Keratinocyte (primary cell): ENCODE measurements around the gene GLIS2. TPM values are rescaled to one million over a fixed set of nuclear protein-coding genes. Genes with fewer than 3 reads are reported as not detected.
A peak's percentile ranks its signal among the peaks of the same experiment; 100 is the strongest.

Experiments
- DNase-seq: peaks from one replicate; pipeline ENCODE4 v3.0.0-alpha.2; 2011; ENCODE audit warnings: low read depth, missing footprints, low spot score
- FAIRE-seq: peaks from 2 replicates; lab custom pipeline; 2011; peaks lifted over from hg19 to GRCh38; lab: Jason Lieb, UNC
- H2AFZ ChIP-seq: 2 replicates; pipeline ENCODE4 v1.6.0; 2012; ENCODE audit warnings: low read length, control low read depth, inconsistent platforms; ENCODE audit not compliant: control insufficient read depth
- H3K27ac ChIP-seq: 2 replicates; pipeline ENCODE4 v1.5.1; 2011; ENCODE audit warnings: low read length; ENCODE audit not compliant: control insufficient read depth, insufficient read depth
- H3K27me3 ChIP-seq: 3 replicates; pipeline ENCODE4 v1.6.0; 2011; ENCODE audit warnings: low read length; ENCODE audit not compliant: control insufficient read depth, insufficient read depth; ENCODE audit errors: extremely low read depth
- H3K36me3 ChIP-seq, 2 experiments: 2 replicates in 1 of 2; 3 replicates in 1 of 2; pipeline ENCODE4 v1.5.1; 2011; ENCODE audit warnings: low read length in 2 of 2, mild to moderate bottlenecking in 1 of 2; ENCODE audit not compliant: control insufficient read depth in 2 of 2, insufficient read depth in 2 of 2; ENCODE audit errors: extremely low read depth in 1 of 2
- H3K4me1 ChIP-seq: 3 replicates; pipeline ENCODE4 v1.5.1; 2011; ENCODE audit warnings: low read length; ENCODE audit not compliant: control insufficient read depth, insufficient read depth; ENCODE audit errors: extremely low read depth
- H3K4me2 ChIP-seq: 3 replicates; pipeline ENCODE4 v1.6.0; 2011; ENCODE audit warnings: low read depth, low read length; ENCODE audit not compliant: control insufficient read depth, insufficient read depth; ENCODE audit errors: extremely low read depth
- H3K4me3 ChIP-seq, 3 experiments: fragments of 200-600 bp in 1 of 3; sonication (generic) in 1 of 3; 2 replicates in 2 of 3; 3 replicates in 1 of 3; pipeline ENCODE4 v1.5.1; 2011 to 2016; ENCODE audit warnings: low read length in 3 of 3, mild to moderate bottlenecking in 3 of 3, control low read depth in 2 of 3, inconsistent platforms in 1 of 3, low read depth in 1 of 3, mixed read lengths in 1 of 3, mixed run types in 1 of 3, moderate library complexity in 1 of 3; ENCODE audit not compliant: control insufficient read depth in 2 of 3, insufficient read depth in 2 of 3; ENCODE audit errors: extremely low read depth in 1 of 3
- H3K79me2 ChIP-seq: 2 replicates; pipeline ENCODE4 v1.6.0; 2012; ENCODE audit warnings: low read length; ENCODE audit not compliant: control insufficient read depth, insufficient read depth
- H3K9ac ChIP-seq: 3 replicates; pipeline ENCODE4 v1.6.0; 2011; ENCODE audit warnings: low read length; ENCODE audit not compliant: control insufficient read depth, insufficient read depth; ENCODE audit errors: extremely low read depth
- H3K9me1 ChIP-seq: 3 replicates; pipeline ENCODE4 v1.6.0; 2011; ENCODE audit warnings: low read length; ENCODE audit not compliant: control insufficient read depth, insufficient read depth; ENCODE audit errors: extremely low read depth
- H3K9me3 ChIP-seq: 2 replicates; pipeline ENCODE4 v1.5.1; 2012; ENCODE audit warnings: low read depth, low read length; ENCODE audit not compliant: control insufficient read depth
- H4K20me1 ChIP-seq: 3 replicates; pipeline ENCODE4 v1.6.0; 2011; ENCODE audit warnings: low read length; ENCODE audit not compliant: control insufficient read depth, insufficient read depth; ENCODE audit errors: extremely low read depth
- EZH2 ChIP-seq: IDR thresholded peaks from one replicate; pipeline ENCODE4 v1.6.1; 2012; ENCODE audit warnings: inconsistent platforms, mild to moderate bottlenecking, low read length, moderate library complexity
- dilution Hi-C: fragments of 300-500 bp; cut with MboI; formaldehyde crosslinking; loops from one replicate; pipeline ENCODE4 v1.7.0; 2020; ENCODE audit warnings: low sequenced_read_pairs; ENCODE audit not compliant: extremely low pct_ligation_motif_present
- polyA plus RNA-seq, 5 experiments: library from polyadenylated mRNA; depleted of rRNA in 3 of 5; stranded (reverse) in 3 of 5; stranded (forward) in 1 of 5; unstranded in 1 of 5; fragments of >200 nt; gene quantifications; 1 replicate in 1 of 5; 2 replicates in 3 of 5; 3 replicates in 1 of 5; pipeline versions ENCODE4 v1.2.1 to v1.2.3, GENCODE V29; 2011 to 2012; ENCODE audit warnings: missing spikeins in 2 of 5, low read depth in 1 of 5, low replicate concordance in 1 of 5
- TF ChIP-seq, protein P1 (sequence below), 3 experiments: IDR thresholded peaks in 1 of 3; conservative IDR thresholded peaks in 1 of 3; optimal IDR thresholded peaks in 1 of 3; 2 replicates in 2 of 3; 3 replicates in 1 of 3; pipeline versions ENCODE3 to v1.5.1; 2011; ENCODE audit warnings: low read length in 3 of 3, mild to moderate bottlenecking in 3 of 3, moderate library complexity in 2 of 3, control low read depth in 1 of 3, inconsistent platforms in 1 of 3; ENCODE audit not compliant: insufficient read depth in 2 of 3; ENCODE audit errors: extremely low read depth in 1 of 3

Gene GLIS2
- polyA plus RNA-seq, 1 donor (not counting 4 experiments of a cell fraction or from before 2014, with no cell fraction given), result 0.63 TPM

GRCh38 chr16:4358236-4358635 lies 42.4 kb downstream of the GLIS2 start:
- H3K27ac ChIP-seq, result no peak overlapping the region
- no peaks in the 10 kb centered on the region for H4K20me1 ChIP-seq
- H3K36me3 ChIP-seq, result peaks cover 5 to 22% of the 10 kb centered on the region in 2 experiments
- TF ChIP-seq, protein P1, sequence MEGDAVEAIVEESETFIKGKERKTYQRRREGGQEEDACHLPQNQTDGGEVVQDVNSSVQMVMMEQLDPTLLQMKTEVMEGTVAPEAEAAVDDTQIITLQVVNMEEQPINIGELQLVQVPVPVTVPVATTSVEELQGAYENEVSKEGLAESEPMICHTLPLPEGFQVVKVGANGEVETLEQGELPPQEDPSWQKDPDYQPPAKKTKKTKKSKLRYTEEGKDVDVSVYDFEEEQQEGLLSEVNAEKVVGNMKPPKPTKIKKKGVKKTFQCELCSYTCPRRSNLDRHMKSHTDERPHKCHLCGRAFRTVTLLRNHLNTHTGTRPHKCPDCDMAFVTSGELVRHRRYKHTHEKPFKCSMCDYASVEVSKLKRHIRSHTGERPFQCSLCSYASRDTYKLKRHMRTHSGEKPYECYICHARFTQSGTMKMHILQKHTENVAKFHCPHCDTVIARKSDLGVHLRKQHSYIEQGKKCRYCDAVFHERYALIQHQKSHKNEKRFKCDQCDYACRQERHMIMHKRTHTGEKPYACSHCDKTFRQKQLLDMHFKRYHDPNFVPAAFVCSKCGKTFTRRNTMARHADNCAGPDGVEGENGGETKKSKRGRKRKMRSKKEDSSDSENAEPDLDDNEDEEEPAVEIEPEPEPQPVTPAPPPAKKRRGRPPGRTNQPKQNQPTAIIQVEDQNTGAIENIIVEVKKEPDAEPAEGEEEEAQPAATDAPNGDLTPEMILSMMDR (optimal IDR thresholded peaks at IDR 0.05 in 1 of 3, IDR thresholded peaks at IDR 0.05 in 1 of 3, conservative IDR thresholded peaks at IDR 0.05 in 1 of 3; ENCODE audit: extremely low read depth in 1 of 3, insufficient read depth in 2 of 3, low read length in 3 of 3), result no peak
- TF ChIP-seq EZH2, result no peak
- no peak overlapping the region for H3K9ac ChIP-seq
- H3K9me3 ChIP-seq, result no peaks in the 10 kb centered on the region
- H3K9me1 ChIP-seq, result no peaks in the 10 kb centered on the region
- no peaks in the 10 kb centered on the region for H3K4me1 ChIP-seq
- DNase-seq, result no peak
- H3K79me2 ChIP-seq, result no peaks in the 10 kb centered on the region
- no peak for FAIRE-seq
- H2AFZ ChIP-seq, result no peak overlapping the region
- H3K27me3 ChIP-seq, result no peaks in the 10 kb centered on the region
- dilution Hi-C loops, result no loop called here
- H3K4me2 ChIP-seq, result no peak overlapping the region
- no peak overlapping the region for H3K4me3 ChIP-seq

GRCh38 chr16:4358831-4359561 lies 43.1 kb downstream of the GLIS2 start:
- no peak for FAIRE-seq

More at GRCh38 chr16:4358831-4359561, 43.1 kb downstream of the GLIS2 start:
- dilution Hi-C loops, result no loop called here
- no peak for DNase-seq
- Histone ChIP-seq H3K4me3 (no peak overlapping the region), H3K27ac (no peak overlapping the region), H3K79me2 (no peaks in the 10 kb centered on the region), H3K27me3 (no peaks in the 10 kb centered on the region), H4K20me1 (no peaks in the 10 kb centered on the region), H3K9me1 (no peaks in the 10 kb centered on the region), H3K36me3 (peaks cover 5 to 22% of the 10 kb centered on the region in 2 experiments), H2AFZ (no peak overlapping the region), H3K9ac (no peak overlapping the region), H3K4me1 (no peaks in the 10 kb centered on the region), H3K9me3 (no peaks in the 10 kb centered on the region), H3K4me2 (no peak overlapping the region)
- no peak for TF ChIP-seq EZH2
- TF ChIP-seq, protein P1 (optimal IDR thresholded peaks at IDR 0.05 in 1 of 3, IDR thresholded peaks at IDR 0.05 in 1 of 3, conservative IDR thresholded peaks at IDR 0.05 in 1 of 3; ENCODE audit: extremely low read depth in 1 of 3, insufficient read depth in 2 of 3, low read length in 3 of 3), result peak; percentile 80 to 92 (median 86)
